K562 (cell line): ENCODE results near the gene MRPL2. TPM values are rescaled to one million over a fixed set of nuclear protein-coding genes. Genes with fewer than 3 reads are reported as not detected.

ENCODE experiments used
- ATAC-seq: fragments of 200-7000 bp; cut with Tn5 transposase; 3 replicates; pipeline ENCODE4 v1.9.1; 2020; ENCODE audit warnings: moderate library complexity
- BruUV-seq: library from RNA; stranded (reverse); fragments of 400-500 nt; replicated peaks from 2 replicates; lab custom pipeline; 2021; lab: Mats Ljungman, UMichigan
- CTCF ChIA-PET: fragments of 300-600 bp; formaldehyde crosslinking; extraction: SDS; loops from one replicate; lab custom pipeline; 2021; ENCODE audit warnings: low intra/inter-chr PET ratio; lab: Yijun Ruan, JAX
- POLR2A ChIA-PET: fragments of 300-600, 350-650 bp; sonication (Branson Sonifier 250); formaldehyde crosslinking; extraction: SDS; loops from one replicate; lab custom pipeline; 2021; ENCODE audit warnings: antibody characterized with exemption, inconsistent platforms; lab: Yijun Ruan, JAX
- DNase-seq, 4 experiments: peaks; one replicate each; pipeline versions ENCODE4 v3.0.0 to v3.0.0-alpha.2; 2011 to 2018; ENCODE audit warnings: low spot score in 3 of 4, mixed read lengths in 3 of 4; ENCODE audit errors: extremely low read depth in 1 of 4
- FAIRE-seq: peaks from 2 replicates; lab custom pipeline; 2011; peaks lifted over from hg19 to GRCh38; lab: Jason Lieb, UNC
- H2AFZ ChIP-seq: 2 replicates; pipeline ENCODE4 v1.6.0; 2011; ENCODE audit warnings: low read depth, low read length, control low read depth, inconsistent platforms
- H3K27ac ChIP-seq: fragments of 200-600 bp; 3 replicates; pipeline ENCODE4 v1.8.0; 2011; ENCODE audit warnings: low read depth, mild to moderate bottlenecking, control low read depth, inconsistent platforms, low read length, moderate library complexity, mixed read lengths; ENCODE audit errors: extremely low read depth
- H3K27me3 ChIP-seq, 2 experiments: fragments of 300-600 bp in 1 of 2; 2 replicates in 1 of 2; 3 replicates in 1 of 2; pipeline versions ENCODE4 v1.6.0 to v1.8.0; 2011; ENCODE audit warnings: inconsistent platforms in 2 of 2, low read length in 2 of 2, mild to moderate bottlenecking in 1 of 2, mixed read lengths in 1 of 2, moderate library complexity in 1 of 2; ENCODE audit not compliant: control insufficient read depth in 2 of 2, insufficient read depth in 2 of 2
- H3K36me3 ChIP-seq: fragments of 300-600 bp; 3 replicates; pipeline ENCODE4 v1.8.0; 2011; ENCODE audit warnings: mild to moderate bottlenecking, low read length, inconsistent platforms; ENCODE audit not compliant: control insufficient read depth, insufficient read depth
- H3K4me1 ChIP-seq, 2 experiments: fragments of 200-600 bp in 1 of 2; replicated peaks in 1 of 2; 2 replicates in 1 of 2; 3 replicates in 1 of 2; pipeline versions ENCODE4 v1.5.1 to v1.8.0; 2011; ENCODE audit warnings: inconsistent platforms in 2 of 2, low read length in 2 of 2, mild to moderate bottlenecking in 1 of 2, mixed read lengths in 1 of 2, moderate library complexity in 1 of 2; ENCODE audit not compliant: control insufficient read depth in 2 of 2, insufficient read depth in 2 of 2
- H3K4me2 ChIP-seq: 2 replicates; pipeline ENCODE4 v1.6.1; 2011; ENCODE audit warnings: low read length, control low read depth, inconsistent platforms, mixed read lengths; ENCODE audit not compliant: insufficient read depth
- H3K4me3 ChIP-seq: fragments of 200-600 bp; sonication (generic), shearing (Covaris generic); 2 replicates; pipeline ENCODE4 v1.5.1; 2016; ENCODE audit warnings: control low read depth, inconsistent platforms
- H3K79me2 ChIP-seq: fragments of 200-600 bp; 3 replicates; pipeline ENCODE4 v1.8.0; 2011; ENCODE audit warnings: low read length, inconsistent platforms; ENCODE audit not compliant: control insufficient read depth, insufficient read depth
- H3K9ac ChIP-seq, 2 experiments: 2 replicates each; pipeline versions ENCODE4 v1.6.0 to v1.6.1; 2011; ENCODE audit warnings: low read depth in 2 of 2, low read length in 2 of 2, control low read depth in 1 of 2, inconsistent platforms in 1 of 2, mild to moderate bottlenecking in 1 of 2, mixed read lengths in 1 of 2; ENCODE audit not compliant: insufficient read depth in 1 of 2
- H3K9me1 ChIP-seq: one replicate; pipeline ENCODE4 v1.6.0; 2011; ENCODE audit warnings: inconsistent platforms, mild to moderate bottlenecking, low read length, moderate library complexity; ENCODE audit not compliant: control insufficient read depth, insufficient read depth
- H3K9me3 ChIP-seq: replicated peaks from 2 replicates; pipeline ENCODE4 v1.5.1; 2011; ENCODE audit warnings: low read depth, low read length, inconsistent platforms; ENCODE audit not compliant: control insufficient read depth, insufficient read depth
- H4K20me1 ChIP-seq: replicated peaks from 2 replicates; pipeline ENCODE4 v1.6.1; 2011; ENCODE audit warnings: low read length, inconsistent platforms, mixed read lengths; ENCODE audit not compliant: control insufficient read depth, insufficient read depth
- MAFG ChIP-seq: fragments of 450-650 bp; conservative IDR thresholded peaks from 2 replicates; pipeline ENCODE4 v1.6.1; 2016; ENCODE audit warnings: missing genetic modification characterization, missing compliant biosample characterization
- WGBS: fragments of 100-300 bp; shearing (Covaris generic); methylation state at CpG from one replicate; pipeline ENCODE4 v1.1.6; 2016; ENCODE audit warnings: low coverage, mixed read lengths; ENCODE audit not compliant: insufficient coverage; ENCODE audit errors: missing lambda C conversion rate; 5-methylcytosine and 5-hydroxymethylcytosine counted together
- in situ Hi-C: fragments of 300-500 bp; cut with MboI; formaldehyde crosslinking; loops from 4 replicates; pipeline ENCODE4 v1.15.0; 2018; ENCODE audit warnings: inconsistent platforms, mixed read lengths
- intact Hi-C: fragments of 100-400 bp; cut with micrococcal nuclease; formaldehyde crosslinking; loops from 2 replicates; pipeline ENCODE4 v1.14.2; 2022
- polyA plus RNA-seq, 8 experiments: library from polyadenylated mRNA; depleted of rRNA in 4 of 8; stranded (reverse) in 5 of 8; unstranded in 3 of 8; fragments of >200 nt; fragmentation: Nextera tagmentation in 2 of 8; fragmentation: Illumina TruSeq in 1 of 8; extraction: Ambion mirVana in 2 of 8; extraction: Trizol in 1 of 8; gene quantifications; 2 replicates each; pipeline versions ENCODE4 v1.2.1 to v1.2.3, GENCODE V29; 2011 to 2014; ENCODE audit warnings: inconsistent platforms in 1 of 8, missing spikeins in 1 of 8
- total RNA-seq, 7 experiments: library from RNA; depleted of rRNA in 6 of 7; stranded (reverse); fragments of >200 nt in 6 of 7; fragmentation: Illumina TruSeq in 2 of 7; extraction: Trizol in 2 of 7; gene quantifications; 2 replicates each; pipeline versions ENCODE4 v1.2.1 to v1.2.3, GENCODE V29; 2011 to 2021; ENCODE audit warnings: low replicate concordance in 1 of 7
- TF ChIP-seq, protein P1 (sequence below): sonication (generic); formaldehyde crosslinking; IDR thresholded peaks from 2 replicates; pipeline ENCODE4 v1.8.1; 2023; ENCODE audit warnings: missing genetic modification reagents, mild to moderate bottlenecking, borderline replicate concordance
- TF ChIP-seq, protein P2 (sequence below): fragments of 250-450 bp; sonication (Bioruptor Pico); IDR thresholded peaks from 2 replicates; pipeline ENCODE4 v1.4.0; 2020; ENCODE audit warnings: mild to moderate bottlenecking, moderate library complexity, borderline replicate concordance
- TF ChIP-seq, protein P3 (sequence below): fragments of 450-650 bp; formaldehyde crosslinking; IDR thresholded peaks from 2 replicates; pipeline ENCODE4 v1.4.0; 2022; ENCODE audit warnings: mild to moderate bottlenecking, moderate library complexity
- TF ChIP-seq, protein P4 (sequence below): fragments of 450-650 bp; IDR thresholded peaks from 2 replicates; pipeline ENCODE4 v1.6.1; 2017; ENCODE audit warnings: antibody characterized with exemption, mild to moderate bottlenecking

The MRPL2 gene
- total and polyA plus RNA-seq, 9 of the 15 experiments (the other 6 are each of a cell fraction or from before 2014, with no cell fraction given): 63.1 to 262 (median 121) TPM

DNA sequence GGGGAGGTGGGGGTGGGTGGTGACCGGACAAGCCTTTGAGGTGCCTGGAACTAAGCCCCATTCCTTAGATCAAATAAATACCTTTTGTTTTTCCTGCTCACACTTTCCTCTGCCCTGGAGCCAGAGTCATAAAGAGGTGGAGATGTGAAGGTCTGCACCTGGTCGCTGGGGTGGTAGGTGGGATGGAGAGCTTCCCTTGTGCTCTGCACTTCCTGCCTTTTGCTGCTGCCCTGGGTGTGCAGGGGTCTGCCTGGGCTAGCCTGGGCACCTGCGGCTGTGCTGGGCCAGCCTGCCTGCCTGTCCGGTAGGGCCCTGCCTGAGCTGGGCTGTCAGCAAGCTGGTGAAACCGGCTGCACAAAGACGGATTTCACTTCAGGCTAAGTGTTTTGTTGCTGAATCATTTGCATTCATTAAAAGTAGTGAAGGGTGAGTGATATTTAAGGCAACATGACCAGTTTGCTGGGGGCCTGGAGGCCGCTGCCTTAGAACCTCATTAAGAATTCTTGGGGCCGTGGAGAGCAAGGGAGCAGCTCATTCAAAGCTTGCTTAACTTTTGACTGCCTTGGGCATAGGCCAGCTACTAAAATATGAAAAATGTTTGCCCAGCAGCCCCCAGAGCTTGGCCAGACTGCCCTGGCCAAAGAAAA is 37.3 kb upstream of the MRPL2 start:
- ATAC-seq (peak; percentile 58), DNase-seq (peak in 2 of 4 experiments; percentile 42 to 43), FAIRE-seq (no peak)
- Histone ChIP-seq H3K4me1 (peaks cover 22 to 27% of the 10 kb centered on the region in 2 experiments), H3K9me3 (no peaks in the 10 kb centered on the region), H3K27me3 (no peaks in the 10 kb centered on the region), H3K36me3 (no peaks in the 10 kb centered on the region), H3K4me3 (no peak overlapping the region), H3K9ac (peak overlapping the region in 1 of 2 experiments; percentile 87; a peak in 2 of 4 replicates), H2AFZ (peak overlapping the region; percentile 41), H3K27ac (peak overlapping the region; percentile 4; the same call in 2 of the 3 replicates), H3K4me2 (peak overlapping the region; percentile 0; the same call in 1 of the 2 replicates), H3K79me2 (no peaks in the 10 kb centered on the region), H4K20me1 (no peaks in the 10 kb centered on the region), H3K9me1 (no peaks in the 10 kb centered on the region)
- BruUV-seq: no TSS peak
- intact Hi-C loops (no loop called here), in situ Hi-C loops (no loop called here)
- 46% methylated on average over 8 of the region's 8 CpGs for WGBS
- ChIA-PET CTCF (interaction anchor here (1.0 kb wide), 1 partner anchor 10 kb away, joined by 3 read pairs; no protein-coding TSS in a partner anchor), POLR2A (interaction anchor here (0.6 to 2.5 kb wide), 14 partner anchors 8 to 1720 kb away, joined by 3 to 11 read pairs (median 3); partner anchors contain the start of genes KLHDC3 and TJAP1)
- TF ChIP-seq, protein P1, sequence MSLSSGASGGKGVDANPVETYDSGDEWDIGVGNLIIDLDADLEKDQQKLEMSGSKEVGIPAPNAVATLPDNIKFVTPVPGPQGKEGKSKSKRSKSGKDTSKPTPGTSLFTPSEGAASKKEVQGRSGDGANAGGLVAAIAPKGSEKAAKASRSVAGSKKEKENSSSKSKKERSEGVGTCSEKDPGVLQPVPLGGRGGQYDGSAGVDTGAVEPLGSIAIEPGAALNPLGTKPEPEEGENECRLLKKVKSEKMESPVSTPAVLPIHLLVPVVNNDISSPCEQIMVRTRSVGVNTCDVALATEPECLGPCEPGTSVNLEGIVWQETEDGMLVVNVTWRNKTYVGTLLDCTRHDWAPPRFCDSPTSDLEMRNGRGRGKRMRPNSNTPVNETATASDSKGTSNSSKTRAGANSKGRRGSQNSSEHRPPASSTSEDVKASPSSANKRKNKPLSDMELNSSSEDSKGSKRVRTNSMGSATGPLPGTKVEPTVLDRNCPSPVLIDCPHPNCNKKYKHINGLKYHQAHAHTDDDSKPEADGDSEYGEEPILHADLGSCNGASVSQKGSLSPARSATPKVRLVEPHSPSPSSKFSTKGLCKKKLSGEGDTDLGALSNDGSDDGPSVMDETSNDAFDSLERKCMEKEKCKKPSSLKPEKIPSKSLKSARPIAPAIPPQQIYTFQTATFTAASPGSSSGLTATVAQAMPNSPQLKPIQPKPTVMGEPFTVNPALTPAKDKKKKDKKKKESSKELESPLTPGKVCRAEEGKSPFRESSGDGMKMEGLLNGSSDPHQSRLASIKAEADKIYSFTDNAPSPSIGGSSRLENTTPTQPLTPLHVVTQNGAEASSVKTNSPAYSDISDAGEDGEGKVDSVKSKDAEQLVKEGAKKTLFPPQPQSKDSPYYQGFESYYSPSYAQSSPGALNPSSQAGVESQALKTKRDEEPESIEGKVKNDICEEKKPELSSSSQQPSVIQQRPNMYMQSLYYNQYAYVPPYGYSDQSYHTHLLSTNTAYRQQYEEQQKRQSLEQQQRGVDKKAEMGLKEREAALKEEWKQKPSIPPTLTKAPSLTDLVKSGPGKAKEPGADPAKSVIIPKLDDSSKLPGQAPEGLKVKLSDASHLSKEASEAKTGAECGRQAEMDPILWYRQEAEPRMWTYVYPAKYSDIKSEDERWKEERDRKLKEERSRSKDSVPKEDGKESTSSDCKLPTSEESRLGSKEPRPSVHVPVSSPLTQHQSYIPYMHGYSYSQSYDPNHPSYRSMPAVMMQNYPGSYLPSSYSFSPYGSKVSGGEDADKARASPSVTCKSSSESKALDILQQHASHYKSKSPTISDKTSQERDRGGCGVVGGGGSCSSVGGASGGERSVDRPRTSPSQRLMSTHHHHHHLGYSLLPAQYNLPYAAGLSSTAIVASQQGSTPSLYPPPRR (CRISPR knock-in tag): no peak
- TF ChIP-seq, protein P2, sequence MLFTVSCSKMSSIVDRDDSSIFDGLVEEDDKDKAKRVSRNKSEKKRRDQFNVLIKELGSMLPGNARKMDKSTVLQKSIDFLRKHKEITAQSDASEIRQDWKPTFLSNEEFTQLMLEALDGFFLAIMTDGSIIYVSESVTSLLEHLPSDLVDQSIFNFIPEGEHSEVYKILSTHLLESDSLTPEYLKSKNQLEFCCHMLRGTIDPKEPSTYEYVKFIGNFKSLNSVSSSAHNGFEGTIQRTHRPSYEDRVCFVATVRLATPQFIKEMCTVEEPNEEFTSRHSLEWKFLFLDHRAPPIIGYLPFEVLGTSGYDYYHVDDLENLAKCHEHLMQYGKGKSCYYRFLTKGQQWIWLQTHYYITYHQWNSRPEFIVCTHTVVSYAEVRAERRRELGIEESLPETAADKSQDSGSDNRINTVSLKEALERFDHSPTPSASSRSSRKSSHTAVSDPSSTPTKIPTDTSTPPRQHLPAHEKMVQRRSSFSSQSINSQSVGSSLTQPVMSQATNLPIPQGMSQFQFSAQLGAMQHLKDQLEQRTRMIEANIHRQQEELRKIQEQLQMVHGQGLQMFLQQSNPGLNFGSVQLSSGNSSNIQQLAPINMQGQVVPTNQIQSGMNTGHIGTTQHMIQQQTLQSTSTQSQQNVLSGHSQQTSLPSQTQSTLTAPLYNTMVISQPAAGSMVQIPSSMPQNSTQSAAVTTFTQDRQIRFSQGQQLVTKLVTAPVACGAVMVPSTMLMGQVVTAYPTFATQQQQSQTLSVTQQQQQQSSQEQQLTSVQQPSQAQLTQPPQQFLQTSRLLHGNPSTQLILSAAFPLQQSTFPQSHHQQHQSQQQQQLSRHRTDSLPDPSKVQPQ (CRISPR knock-in tag): no peak
- TF ChIP-seq, protein P3, sequence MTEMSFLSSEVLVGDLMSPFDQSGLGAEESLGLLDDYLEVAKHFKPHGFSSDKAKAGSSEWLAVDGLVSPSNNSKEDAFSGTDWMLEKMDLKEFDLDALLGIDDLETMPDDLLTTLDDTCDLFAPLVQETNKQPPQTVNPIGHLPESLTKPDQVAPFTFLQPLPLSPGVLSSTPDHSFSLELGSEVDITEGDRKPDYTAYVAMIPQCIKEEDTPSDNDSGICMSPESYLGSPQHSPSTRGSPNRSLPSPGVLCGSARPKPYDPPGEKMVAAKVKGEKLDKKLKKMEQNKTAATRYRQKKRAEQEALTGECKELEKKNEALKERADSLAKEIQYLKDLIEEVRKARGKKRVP (CRISPR knock-in tag): no peak
- TF ChIP-seq, protein P4, sequence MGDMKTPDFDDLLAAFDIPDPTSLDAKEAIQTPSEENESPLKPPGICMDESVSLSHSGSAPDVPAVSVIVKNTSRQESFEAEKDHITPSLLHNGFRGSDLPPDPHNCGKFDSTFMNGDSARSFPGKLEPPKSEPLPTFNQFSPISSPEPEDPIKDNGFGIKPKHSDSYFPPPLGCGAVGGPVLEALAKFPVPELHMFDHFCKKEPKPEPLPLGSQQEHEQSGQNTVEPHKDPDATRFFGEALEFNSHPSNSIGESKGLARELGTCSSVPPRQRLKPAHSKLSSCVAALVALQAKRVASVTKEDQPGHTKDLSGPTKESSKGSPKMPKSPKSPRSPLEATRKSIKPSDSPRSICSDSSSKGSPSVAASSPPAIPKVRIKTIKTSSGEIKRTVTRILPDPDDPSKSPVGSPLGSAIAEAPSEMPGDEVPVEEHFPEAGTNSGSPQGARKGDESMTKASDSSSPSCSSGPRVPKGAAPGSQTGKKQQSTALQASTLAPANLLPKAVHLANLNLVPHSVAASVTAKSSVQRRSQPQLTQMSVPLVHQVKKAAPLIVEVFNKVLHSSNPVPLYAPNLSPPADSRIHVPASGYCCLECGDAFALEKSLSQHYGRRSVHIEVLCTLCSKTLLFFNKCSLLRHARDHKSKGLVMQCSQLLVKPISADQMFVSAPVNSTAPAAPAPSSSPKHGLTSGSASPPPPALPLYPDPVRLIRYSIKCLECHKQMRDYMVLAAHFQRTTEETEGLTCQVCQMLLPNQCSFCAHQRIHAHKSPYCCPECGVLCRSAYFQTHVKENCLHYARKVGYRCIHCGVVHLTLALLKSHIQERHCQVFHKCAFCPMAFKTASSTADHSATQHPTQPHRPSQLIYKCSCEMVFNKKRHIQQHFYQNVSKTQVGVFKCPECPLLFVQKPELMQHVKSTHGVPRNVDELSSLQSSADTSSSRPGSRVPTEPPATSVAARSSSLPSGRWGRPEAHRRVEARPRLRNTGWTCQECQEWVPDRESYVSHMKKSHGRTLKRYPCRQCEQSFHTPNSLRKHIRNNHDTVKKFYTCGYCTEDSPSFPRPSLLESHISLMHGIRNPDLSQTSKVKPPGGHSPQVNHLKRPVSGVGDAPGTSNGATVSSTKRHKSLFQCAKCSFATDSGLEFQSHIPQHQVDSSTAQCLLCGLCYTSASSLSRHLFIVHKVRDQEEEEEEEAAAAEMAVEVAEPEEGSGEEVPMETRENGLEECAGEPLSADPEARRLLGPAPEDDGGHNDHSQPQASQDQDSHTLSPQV: peak; percentile 17; the same call in 1 of the 2 replicates
- TF ChIP-seq MAFG (tag): peak; percentile 74
